Erythroblast (primary cell): ENCODE measurements around the gene CFAP46.
"Not testable (repeated sequence)": the region's sequence is repeated elsewhere in the genome, so short reads cannot be mapped to it uniquely, and the experiment has no call there.

ENCODE experiments used
- GATA1 ChIP-seq: IDR thresholded peaks from 2 replicates; pipeline ENCODE4 v1.6.1; 2011; ENCODE audit warnings: low read depth, mild to moderate bottlenecking, control low read depth, low read length, moderate library complexity
- POLR2A ChIP-seq: IDR thresholded peaks from 2 replicates; pipeline ENCODE4 v1.6.1; 2011; ENCODE audit warnings: mild to moderate bottlenecking, low read length

GRCh38 chr10:132964707-132965410 is 22.5 kb upstream of the CFAP46 start:
- TF ChIP-seq POLR2A, GATA1: not testable (repeated sequence)
